ENCODE measurements around the gene PXDC1.
"Not testable (repeated sequence)": the region's sequence is repeated elsewhere in the genome, so short reads cannot be mapped to it uniquely, and the experiment has no call there.

Gene PXDC1

DNA sequence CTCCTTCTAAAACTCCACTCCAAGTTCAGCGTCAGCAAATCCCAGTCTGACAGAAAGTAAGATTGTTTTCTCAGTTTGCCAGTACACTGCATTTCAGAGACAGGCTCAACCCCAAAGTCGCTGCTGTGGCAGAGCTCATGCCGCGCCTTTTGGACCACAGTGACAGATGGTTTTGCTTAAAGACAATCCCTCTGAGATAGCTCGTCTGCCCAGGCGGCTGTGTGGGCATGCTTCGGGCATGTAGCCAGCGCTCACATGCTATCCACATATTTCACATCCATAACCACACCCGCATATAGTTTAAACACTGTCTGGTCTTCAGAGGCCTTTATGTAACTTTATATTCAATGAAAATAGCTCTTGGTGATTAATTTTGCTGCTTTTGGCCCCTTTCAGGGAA lies 14.7 kb upstream of the PXDC1 start:
- H3K4me3 ChIP-seq, result no peak overlapping the region
- peak overlapping the region in 8 of 21 experiments; percentile 10 to 63 (median 36) for H3K27ac ChIP-seq

- Histone ChIP-seq H3K27ac (peak overlapping the region in 3 of 21 experiments; percentile 28 to 40 (median 35)), H3K4me3 (no peak overlapping the region)
These were observed 13.9 kb upstream of the PXDC1 start for GRCh38 chr6:3765415-3765814.

DNA sequence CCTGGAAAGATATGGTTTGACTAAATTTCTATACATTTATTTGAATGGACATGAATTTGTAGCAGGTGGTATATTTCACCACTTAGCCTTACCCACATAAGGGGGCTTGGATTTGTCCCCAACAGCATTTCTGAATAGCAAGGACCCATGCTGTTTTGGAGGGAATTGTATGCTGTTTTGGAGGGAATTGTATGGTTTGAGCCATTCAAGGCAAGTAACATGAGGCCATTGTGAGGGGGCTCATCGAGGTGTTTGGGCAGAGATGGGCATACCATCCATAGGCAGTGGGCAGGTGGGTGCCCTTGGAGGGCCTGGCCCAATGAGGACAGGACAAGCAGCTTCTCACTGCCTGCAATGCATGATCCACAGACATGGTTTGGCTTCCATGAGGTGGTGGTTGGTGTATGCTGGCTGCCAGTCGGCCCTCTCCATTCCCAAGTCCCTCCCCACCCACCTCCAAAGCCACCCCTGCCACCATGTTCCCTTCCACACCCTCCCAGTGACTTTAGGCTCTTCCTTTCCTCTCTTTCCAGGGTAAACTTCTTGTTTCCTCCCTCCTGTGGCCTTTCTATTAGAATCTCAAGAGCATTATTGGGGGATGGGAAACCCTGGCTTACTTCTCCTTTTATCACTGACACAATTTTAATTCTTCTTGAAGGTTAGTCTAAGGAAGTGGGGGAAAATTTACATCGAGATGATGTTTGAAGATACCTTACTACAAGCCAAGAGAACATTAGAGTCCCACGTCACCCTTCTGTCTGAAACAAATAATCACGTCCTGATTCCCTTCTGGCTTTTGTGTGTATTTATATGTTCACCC lies 13.2 kb upstream of the PXDC1 start:
- Histone ChIP-seq H3K27ac (no peak overlapping the region), H3K4me3 (no peak overlapping the region)

DNA sequence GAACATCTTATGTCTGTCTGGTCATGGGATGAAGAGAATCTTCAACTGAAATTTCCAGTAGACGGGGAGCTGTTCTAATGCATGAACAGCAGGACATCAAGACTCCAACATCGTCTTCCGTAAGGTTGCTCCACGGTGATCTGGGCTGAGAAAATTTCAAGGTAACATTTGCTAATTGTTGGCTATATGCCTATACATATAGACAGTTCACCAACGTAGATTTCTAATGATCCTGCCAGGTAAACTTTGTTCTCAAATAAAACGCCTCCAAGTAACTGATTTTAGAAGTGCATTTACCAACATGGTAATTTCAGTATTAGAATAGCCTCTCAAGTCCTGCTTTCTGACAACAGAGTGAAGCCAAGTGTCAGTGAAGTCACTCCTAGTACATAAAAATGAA lies 11.3 kb upstream of the PXDC1 start:
- no peak overlapping the region for H3K27ac ChIP-seq
- H3K4me3 ChIP-seq, result no peak overlapping the region

- H3K27ac ChIP-seq, result no peak overlapping the region
These were observed 10.8 kb upstream of the PXDC1 start for GRCh38 chr6:3762359-3762758.

DNA sequence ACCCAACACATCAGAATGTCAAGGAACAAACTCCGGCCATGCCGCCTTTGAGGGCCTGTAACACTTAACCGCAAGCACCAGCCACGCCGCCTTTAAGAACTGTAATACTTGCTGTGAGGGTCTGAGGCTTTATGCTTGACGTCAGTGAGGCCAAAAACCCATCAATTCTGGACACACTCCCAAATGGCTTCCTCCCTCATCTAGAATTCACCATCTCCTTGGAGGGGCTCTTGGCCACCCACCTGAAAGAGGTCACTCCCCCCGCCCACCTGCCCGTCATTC lies 10.4 kb upstream of the PXDC1 start:
- Histone ChIP-seq H3K27ac (no peak overlapping the region), H3K4me3 (no peak overlapping the region)

More at GRCh38 chr6:3762359-3762758, 10.8 kb upstream of the PXDC1 start:
- H3K4me3 ChIP-seq, result no peak overlapping the region

DNA sequence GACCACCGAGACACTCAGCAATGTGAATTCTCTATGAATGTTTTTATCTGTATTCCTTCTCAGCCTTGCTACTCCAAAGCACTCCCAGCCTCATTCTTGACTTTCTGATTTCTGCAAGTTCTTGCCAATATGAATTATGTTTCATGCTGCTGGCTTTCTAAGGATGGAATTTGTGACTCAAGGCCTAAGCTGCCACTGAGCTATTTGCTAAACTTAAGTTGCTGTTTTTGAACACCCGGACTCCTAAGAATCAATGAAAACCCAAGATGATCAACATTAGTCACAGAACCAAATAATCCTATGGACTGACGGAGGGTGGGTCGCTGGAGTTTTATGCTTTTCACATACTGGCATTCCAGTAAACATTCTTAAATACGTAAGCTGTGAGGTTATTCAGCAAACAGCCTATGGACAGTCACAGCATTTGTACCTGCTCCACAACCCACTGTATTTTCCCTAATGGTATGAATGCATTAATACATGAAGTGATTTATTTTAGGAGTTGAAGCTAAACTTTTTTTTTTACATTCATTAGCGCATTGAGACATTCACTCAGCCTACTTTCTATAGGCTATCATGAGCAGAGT lies 8.2 kb upstream of the PXDC1 start:
- H3K4me3 ChIP-seq, result no peak overlapping the region
- peak overlapping the region in 4 of 21 experiments; percentile 3 to 49 (median 36) for H3K27ac ChIP-seq

GRCh38 chr6:3758842-3759144 lies 7.3 kb upstream of the PXDC1 start:
- Histone ChIP-seq H3K4me3 (no peak overlapping the region), H3K27ac (peak overlapping the region in 2 of 21 experiments; percentile 18 to 26)

- not testable (repeated sequence) for H3K4me3 ChIP-seq
- H3K27ac ChIP-seq, result peak overlapping the region in 5 of 21 experiments; percentile 18 to 61 (median 44)
These were observed 6.7 kb upstream of the PXDC1 start for GRCh38 chr6:3757998-3758841.

- Histone ChIP-seq H3K27ac (peak overlapping the region in 6 of 21 experiments; percentile 39 to 71 (median 59)), H3K4me3 (no peak overlapping the region)
These were observed 5.7 kb upstream of the PXDC1 start for GRCh38 chr6:3757241-3757641.

GRCh38 chr6:3756546-3756945 lies 5.0 kb upstream of the PXDC1 start:
- Histone ChIP-seq H3K4me3 (no peak overlapping the region), H3K27ac (peak overlapping the region in 3 of 21 experiments; percentile 21 to 41 (median 37))

- peak overlapping the region in 3 of 21 experiments; percentile 21 to 41 (median 37) for H3K27ac ChIP-seq
These were observed 4.4 kb upstream of the PXDC1 start for GRCh38 chr6:3755637-3756545.

GRCh38 chr6:3754776-3755175 lies 3.3 kb upstream of the PXDC1 start:
- H3K4me3 ChIP-seq, result no peak overlapping the region
- H3K27ac ChIP-seq, result peak overlapping the region in 1 of 21 experiments; percentile 17

More at GRCh38 chr6:3755637-3756545, 4.4 kb upstream of the PXDC1 start:
- H3K4me3 ChIP-seq, result no peak overlapping the region

DNA sequence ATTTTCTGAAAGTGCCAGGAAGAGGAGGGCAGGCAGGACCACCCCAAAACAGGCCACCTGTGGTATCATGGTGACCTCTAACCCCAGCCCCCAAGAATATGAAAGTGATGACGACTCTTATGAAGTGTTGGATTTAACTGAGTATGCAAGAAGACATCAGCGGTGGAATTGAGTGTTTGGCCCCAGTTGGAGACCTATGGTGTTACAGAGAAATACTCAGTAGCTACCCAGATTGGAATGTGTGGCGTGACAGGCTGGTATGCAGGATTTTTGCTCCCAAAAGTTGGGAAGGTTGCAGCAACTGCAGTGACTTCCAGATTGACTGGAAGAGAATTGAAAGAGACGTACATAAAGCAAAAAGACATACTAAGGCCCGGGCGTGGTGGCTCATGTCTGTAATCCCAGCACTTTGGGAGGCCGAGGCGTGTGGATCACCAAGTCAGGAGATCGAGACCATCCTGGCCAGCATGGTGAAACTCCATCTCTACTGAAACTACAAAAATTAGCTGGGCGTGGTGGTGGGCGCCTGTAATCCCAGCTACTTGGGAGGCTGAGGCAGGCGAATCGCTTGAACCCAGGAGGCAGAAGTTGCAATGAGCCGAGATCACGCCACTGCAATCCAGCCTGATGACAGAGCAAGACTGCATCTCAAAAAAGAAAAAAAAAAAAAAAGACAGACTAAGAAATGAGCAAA lies 2.7 kb upstream of the PXDC1 start:
- not testable (repeated sequence) for H3K4me3 ChIP-seq
- peak overlapping the region in 3 of 21 experiments; percentile 3 to 99 (median 11) for H3K27ac ChIP-seq

- peak overlapping the region in 10 of 21 experiments; percentile 4 to 99 (median 97) for H3K27ac ChIP-seq
These were observed 1.8 kb upstream of the PXDC1 start for GRCh38 chr6:3753228-3753835.

GRCh38 chr6:3752531-3753227 lies 1.2 kb upstream of the PXDC1 start:
- Histone ChIP-seq H3K4me3 (peak overlapping the region; percentile 50 to 88 (median 79)), H3K27ac (peak overlapping the region; percentile 43 to 99 (median 97))

More at GRCh38 chr6:3753228-3753835, 1.8 kb upstream of the PXDC1 start:
- no peak overlapping the region for H3K4me3 ChIP-seq

DNA sequence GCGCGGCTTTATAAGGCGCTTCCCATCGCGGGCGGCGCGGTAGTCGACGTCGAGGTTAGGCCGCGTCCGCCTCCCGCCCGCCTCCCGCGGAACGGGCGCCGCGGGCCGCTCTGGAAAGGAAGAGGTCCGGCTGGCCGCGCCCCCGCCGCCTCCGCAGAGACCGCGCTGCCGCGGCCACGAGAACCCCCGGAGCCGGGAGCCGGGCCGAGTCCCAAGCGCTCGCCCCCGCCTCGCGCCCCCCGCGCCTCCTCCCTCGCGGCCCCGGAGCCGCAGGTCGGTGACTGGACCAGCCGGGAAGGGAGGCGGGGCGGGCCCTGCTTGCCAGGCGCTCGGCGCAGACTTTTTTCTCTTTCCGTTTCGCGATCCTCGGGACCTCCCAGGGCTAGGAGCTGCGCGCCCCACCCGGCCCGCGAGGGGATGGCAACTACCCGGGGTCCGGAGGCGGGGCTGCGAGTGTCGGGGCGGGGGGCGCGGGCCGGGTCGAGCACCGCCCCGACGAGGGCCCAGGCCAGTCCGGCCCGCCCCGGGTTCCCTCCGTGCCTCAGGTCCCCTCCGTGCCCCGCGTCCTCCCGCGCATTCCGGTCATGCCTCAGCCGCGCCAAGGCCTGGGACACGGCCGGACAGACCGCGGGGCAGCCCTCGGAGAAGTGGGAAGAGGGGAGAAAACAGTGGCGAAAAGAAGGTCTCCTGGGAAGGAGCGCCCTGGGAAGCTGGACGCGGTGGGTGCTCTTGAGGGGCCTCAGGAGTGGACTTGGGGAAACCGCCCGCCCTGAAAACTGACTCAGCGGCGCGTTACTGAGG lies 417 bp upstream of the PXDC1 start:
- Histone ChIP-seq H3K4me3 (peak overlapping the region; percentile 50 to 88 (median 79)), H3K27ac (peak overlapping the region; percentile 91 to 99 (median 97))

Data from skin epidermis (tissue), 12 donors.